ENCODE results near the gene POU2F1. TPM values are rescaled to one million over a fixed set of nuclear protein-coding genes. Genes with fewer than 3 reads are reported as not detected.

Gene POU2F1
- total and polyA plus RNA-seq, 2 donors (not counting 1 experiment from before 2014, with no cell fraction given): 5.2 to 48.8 TPM

DNA sequence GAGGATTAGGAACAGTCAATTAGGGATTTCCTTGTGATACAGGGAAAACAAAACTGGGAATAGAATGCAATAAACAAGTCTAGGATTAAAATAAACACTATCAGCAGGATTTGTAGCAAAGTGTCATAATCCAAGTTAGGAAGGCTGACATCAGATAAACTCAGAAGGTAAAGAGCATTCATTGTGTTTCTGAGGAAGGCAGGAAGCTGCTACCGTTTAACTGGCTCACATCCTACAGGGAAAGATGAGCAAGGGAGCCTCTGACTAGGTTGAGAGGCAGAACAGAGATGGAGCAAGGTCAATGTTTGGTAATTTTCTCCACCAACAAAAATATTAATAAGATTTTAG is 124.7 kb downstream of the POU2F1 start:
- H3K4me3 Mint-ChIP-seq: no peak overlapping the region
- Histone ChIP-seq H3K79me2 (ENCODE audit: control insufficient read depth, insufficient read depth, low read length) (peaks cover 84% of the 10 kb centered on the region), H4K20me1 (ENCODE audit: control insufficient read depth, insufficient read depth, low read length, poor library complexity, severe bottlenecking) (peaks cover 9% of the 10 kb centered on the region), H2AFZ (ENCODE audit: insufficient read depth, low read depth, low read length, poor library complexity, severe bottlenecking) (no peak overlapping the region), H3K27me3 (replicated peaks in 1 of 4; ENCODE audit: control extremely low read depth in 1 of 4, control insufficient read depth in 3 of 4, insufficient read depth in 4 of 4, low read length in 3 of 4) (no peaks in the 10 kb centered on the region), H3K9me3 (ENCODE audit: control extremely low read depth in 1 of 3, control insufficient read depth in 2 of 3, insufficient read depth in 1 of 3, low read length in 2 of 3) (no peaks in the 10 kb centered on the region), H3K4me1 (ENCODE audit: control insufficient read depth in 2 of 2, insufficient read depth in 2 of 2, low read length in 2 of 2) (peaks cover 4 to 7% of the 10 kb centered on the region in 2 donors), H3K9ac (ENCODE audit: low read length) (no peak overlapping the region), H3K4me3 (ENCODE audit: control extremely low read depth in 1 of 5, extremely low read depth in 1 of 5, insufficient read depth in 1 of 5, low read depth in 2 of 5, low read length in 4 of 5) (no peak overlapping the region), H3K27ac (ENCODE audit: low read length in 2 of 2) (no peak overlapping the region), H3K36me3 (replicated peaks in 1 of 2; ENCODE audit: control extremely low read depth in 1 of 2, control insufficient read depth in 1 of 2, extremely low read depth in 1 of 2, insufficient read depth in 2 of 2, low read length in 1 of 2) (no peaks in the 10 kb centered on the region), H3K4me2 (replicated peaks; ENCODE audit: low read depth, low read length, poor library complexity, severe bottlenecking) (no peak overlapping the region)
- POLR2A ChIA-PET: interaction anchor here (0.7 kb wide), 1 partner anchor 275 kb away, joined by 4 read pairs; no protein-coding TSS in a partner anchor
- peaks cover 17% of the 10 kb centered on the region for H3K4me1 Mint-ChIP-seq
- ATAC-seq (ENCODE audit: low read depth): no peak
- TF ChIP-seq, protein P1, sequence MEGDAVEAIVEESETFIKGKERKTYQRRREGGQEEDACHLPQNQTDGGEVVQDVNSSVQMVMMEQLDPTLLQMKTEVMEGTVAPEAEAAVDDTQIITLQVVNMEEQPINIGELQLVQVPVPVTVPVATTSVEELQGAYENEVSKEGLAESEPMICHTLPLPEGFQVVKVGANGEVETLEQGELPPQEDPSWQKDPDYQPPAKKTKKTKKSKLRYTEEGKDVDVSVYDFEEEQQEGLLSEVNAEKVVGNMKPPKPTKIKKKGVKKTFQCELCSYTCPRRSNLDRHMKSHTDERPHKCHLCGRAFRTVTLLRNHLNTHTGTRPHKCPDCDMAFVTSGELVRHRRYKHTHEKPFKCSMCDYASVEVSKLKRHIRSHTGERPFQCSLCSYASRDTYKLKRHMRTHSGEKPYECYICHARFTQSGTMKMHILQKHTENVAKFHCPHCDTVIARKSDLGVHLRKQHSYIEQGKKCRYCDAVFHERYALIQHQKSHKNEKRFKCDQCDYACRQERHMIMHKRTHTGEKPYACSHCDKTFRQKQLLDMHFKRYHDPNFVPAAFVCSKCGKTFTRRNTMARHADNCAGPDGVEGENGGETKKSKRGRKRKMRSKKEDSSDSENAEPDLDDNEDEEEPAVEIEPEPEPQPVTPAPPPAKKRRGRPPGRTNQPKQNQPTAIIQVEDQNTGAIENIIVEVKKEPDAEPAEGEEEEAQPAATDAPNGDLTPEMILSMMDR (IDR thresholded peaks at IDR 0.05): no peak
- TF ChIP-seq EZH2 (IDR thresholded peaks at IDR 0.05; ENCODE audit: borderline replicate concordance, insufficient read depth, low read depth, low read length, poor library complexity, severe bottlenecking): no peak
- no peak for DNase-seq
- H3K27ac Mint-ChIP-seq: no peak overlapping the region
- intact Hi-C loops (cut with micrococcal nuclease): no loop called here
- no peaks in the 10 kb centered on the region for H3K27me3 Mint-ChIP-seq
- no peaks in the 10 kb centered on the region for H3K9me3 Mint-ChIP-seq (ENCODE audit: insufficient read depth)
- WGBS (ENCODE audit: insufficient coverage): no CpG with 5 or more reads among the region's 1 CpG
- CTCF ChIA-PET: interaction anchor here (1.0 kb wide), 1 partner anchor 77 kb away, joined by 6 read pairs; no protein-coding TSS in a partner anchor

DNA sequence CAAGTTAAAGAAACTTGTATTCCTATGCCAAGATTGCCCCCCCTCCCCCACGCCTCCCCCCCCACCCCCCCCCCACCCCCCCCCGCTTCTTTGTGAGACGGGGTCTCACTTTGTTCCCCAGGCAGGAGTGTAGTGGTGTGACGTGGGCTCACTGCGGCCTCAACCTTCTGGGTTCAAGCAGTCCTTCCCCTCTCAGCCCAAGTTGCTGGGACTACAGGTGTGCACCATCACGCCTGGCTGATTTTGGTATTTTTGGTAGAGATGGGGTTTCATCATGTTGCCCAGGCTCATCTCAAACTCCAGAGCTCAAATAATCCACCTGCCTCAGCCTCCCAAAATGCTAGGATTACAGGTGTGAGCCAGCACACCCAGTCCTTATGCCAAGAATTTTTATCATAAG is 136.6 kb downstream of the POU2F1 start:
- intact Hi-C loops (cut with micrococcal nuclease): no loop called here
- H3K4me3 Mint-ChIP-seq: no peak overlapping the region
- no peak overlapping the region for H3K4me3 ChIP-seq (ENCODE audit: control extremely low read depth in 1 of 5, extremely low read depth in 1 of 5, insufficient read depth in 1 of 5, low read depth in 2 of 5, low read length in 4 of 5)
- no peaks in the 10 kb centered on the region for H3K36me3 ChIP-seq (replicated peaks in 1 of 2; ENCODE audit: control extremely low read depth in 1 of 2, control insufficient read depth in 1 of 2, extremely low read depth in 1 of 2, insufficient read depth in 2 of 2, low read length in 1 of 2)
- H3K27me3 ChIP-seq (replicated peaks in 1 of 4; ENCODE audit: control extremely low read depth in 1 of 4, control insufficient read depth in 3 of 4, insufficient read depth in 4 of 4, low read length in 3 of 4): no peaks in the 10 kb centered on the region
- no peak for TF ChIP-seq EZH2 (IDR thresholded peaks at IDR 0.05; ENCODE audit: borderline replicate concordance, insufficient read depth, low read depth, low read length, poor library complexity, severe bottlenecking)
- TF ChIP-seq, protein P1 (IDR thresholded peaks at IDR 0.05): no peak
- H3K27ac ChIP-seq (ENCODE audit: low read length in 2 of 2): no peak overlapping the region
- no CpG with 5 or more reads among the region's 6 CpGs for WGBS (ENCODE audit: insufficient coverage)
- POLR2A ChIA-PET: no interaction called here
- no peaks in the 10 kb centered on the region for H3K27me3 Mint-ChIP-seq
- CTCF ChIA-PET: no interaction called here
- ATAC-seq (ENCODE audit: low read depth) (no peak), DNase-seq (no peak)
- H3K9ac ChIP-seq (ENCODE audit: low read length): no peak overlapping the region
- no peak overlapping the region for H2AFZ ChIP-seq (ENCODE audit: insufficient read depth, low read depth, low read length, poor library complexity, severe bottlenecking)
- peaks cover 78% of the 10 kb centered on the region for H3K79me2 ChIP-seq (ENCODE audit: control insufficient read depth, insufficient read depth, low read length)
- H3K4me2 ChIP-seq (replicated peaks; ENCODE audit: low read depth, low read length, poor library complexity, severe bottlenecking): no peak overlapping the region
- H3K27ac Mint-ChIP-seq: no peak overlapping the region
- peaks cover 3 to 5% of the 10 kb centered on the region in 2 donors for H3K4me1 ChIP-seq (ENCODE audit: control insufficient read depth in 2 of 2, insufficient read depth in 2 of 2, low read length in 2 of 2)
- peaks cover 20% of the 10 kb centered on the region for H4K20me1 ChIP-seq (ENCODE audit: control insufficient read depth, insufficient read depth, low read length, poor library complexity, severe bottlenecking)
- H3K9me3 ChIP-seq (ENCODE audit: control extremely low read depth in 1 of 3, control insufficient read depth in 2 of 3, insufficient read depth in 1 of 3, low read length in 2 of 3): peaks cover 0 to 4% (median 0%) of the 10 kb centered on the region in 3 donors
- no peaks in the 10 kb centered on the region for H3K9me3 Mint-ChIP-seq (ENCODE audit: insufficient read depth)
- H3K4me1 Mint-ChIP-seq: peaks cover 44% of the 10 kb centered on the region
